GM12891 (cell line): Measurements from ENCODE around the gene DOCK2.

Source experiments
- POLR2AphosphoS5 ChIP-seq: IDR thresholded peaks from 2 replicates; pipeline ENCODE4 v1.6.1; 2011; ENCODE audit warnings: low read depth, low read length, control low read depth
- SPI1 ChIP-seq: IDR thresholded peaks from 2 replicates; pipeline ENCODE4 v1.6.1; 2011; ENCODE audit warnings: low read depth, low read length, control low read depth

- no peak for TF ChIP-seq POLR2AphosphoS5
- TF ChIP-seq SPI1: no peak
These were observed 343.5 kb downstream of the DOCK2 start, which contains the start of gene INSYN2B for GRCh38 chr5:169980418-169981053.
